Epithelial cell of alveolus of lung (primary cell): Measurements from ENCODE around the gene ZNF614. TPM values are rescaled to one million over a fixed set of nuclear protein-coding genes. Genes with fewer than 3 reads are reported as not detected.

Experiments used
- total RNA-seq: library from RNA; depleted of rRNA; stranded (reverse); fragments of >200 nt; gene quantifications from 2 replicates; pipeline ENCODE4 v1.2.1, GENCODE V29; 2015

The ZNF614 gene
- 7.0 and 10.0 TPM in 2 replicates for total RNA-seq

DNA sequence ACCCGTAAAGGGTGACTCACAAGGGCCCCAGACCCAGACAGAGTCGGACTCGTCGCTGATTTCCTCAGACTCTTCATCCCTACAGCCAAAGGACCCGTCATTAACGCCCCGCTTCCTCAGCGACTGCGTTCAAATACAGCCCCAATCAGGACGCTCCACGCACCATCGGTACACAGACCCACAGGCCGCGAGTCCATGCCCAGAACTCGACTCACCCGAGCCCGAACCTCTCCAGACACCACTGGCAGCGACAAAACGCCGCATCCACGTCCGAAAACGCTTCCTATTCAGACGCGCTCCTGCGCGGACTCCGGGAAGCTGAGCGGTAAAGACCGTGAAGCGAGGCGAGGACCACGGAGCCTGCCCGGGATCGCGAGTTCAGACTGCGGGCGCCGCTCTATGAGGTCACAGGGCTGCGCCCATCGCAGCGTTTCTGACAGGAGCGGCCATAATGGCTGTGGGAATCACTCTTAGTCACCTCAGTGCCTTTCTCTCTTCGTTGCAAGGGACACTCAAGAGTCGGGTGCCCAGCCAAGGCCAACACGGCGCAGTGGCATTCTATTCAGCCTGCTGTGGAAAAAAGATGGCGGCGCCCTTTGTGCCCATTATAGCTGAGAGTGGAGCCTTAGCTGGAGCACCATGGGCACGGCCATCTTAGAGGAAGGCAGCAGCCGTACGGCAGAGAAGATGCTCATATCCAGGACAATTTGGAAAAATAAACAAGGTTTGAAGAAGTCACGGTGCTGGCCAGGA lies at the start of gene ZNF614:
Gene ZNF614, minus strand, starts transcription at position 353 of the 753 bp plus-strand sequence. CDS start 2,634 bp downstream, outside the sequence.

DNA sequence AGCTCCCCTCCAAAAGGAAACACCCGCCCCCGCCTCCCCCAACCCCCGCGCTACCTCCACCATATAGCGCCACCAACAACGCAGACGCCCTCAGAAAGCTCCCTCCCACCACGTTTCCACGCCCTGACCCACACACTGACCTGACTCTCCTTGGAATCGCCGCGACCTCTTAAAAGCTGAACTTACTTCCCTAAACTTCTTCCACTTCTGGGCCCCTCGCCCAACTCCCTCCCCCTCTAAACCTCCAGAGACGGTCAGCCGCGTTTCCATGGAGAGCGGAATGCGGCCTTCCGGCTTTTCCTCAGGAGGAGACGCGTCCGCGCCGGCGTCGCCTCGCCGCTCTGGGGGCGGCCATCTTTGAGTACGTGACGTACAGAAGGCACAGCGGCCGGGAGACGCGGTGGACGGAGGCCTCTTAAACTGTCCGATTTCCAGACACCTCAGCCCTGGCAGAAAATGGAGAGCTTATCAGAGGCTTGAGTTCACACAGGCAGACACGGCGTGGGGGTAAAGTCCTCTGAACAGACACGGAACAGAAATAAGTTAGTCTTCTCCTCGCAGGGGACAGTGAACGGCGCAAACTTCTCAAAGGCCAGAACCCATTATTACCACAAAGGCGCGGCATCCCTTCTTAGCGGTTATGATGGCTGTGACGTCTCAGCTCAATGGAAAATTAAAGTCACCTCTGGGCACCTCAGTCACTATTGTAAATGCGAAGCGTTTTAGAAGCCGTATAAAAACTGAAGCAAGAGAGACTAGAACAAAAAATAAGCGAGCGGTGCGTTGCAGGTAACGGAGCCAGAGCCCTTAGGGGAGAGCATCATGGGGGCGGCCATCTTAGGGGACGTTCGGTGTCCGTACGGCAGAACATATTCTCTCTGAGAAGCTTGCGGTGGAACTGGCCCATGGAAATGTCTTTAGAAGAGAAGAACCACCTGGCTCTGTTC lies 20.6 kb upstream of the ZNF614 start, which contains the start of gene ZNF432:
Gene ZNF432, minus strand, starts transcription at position 284 of the 947 bp plus-strand sequence. CDS start 1,970 bp downstream, outside the sequence.

DNA sequence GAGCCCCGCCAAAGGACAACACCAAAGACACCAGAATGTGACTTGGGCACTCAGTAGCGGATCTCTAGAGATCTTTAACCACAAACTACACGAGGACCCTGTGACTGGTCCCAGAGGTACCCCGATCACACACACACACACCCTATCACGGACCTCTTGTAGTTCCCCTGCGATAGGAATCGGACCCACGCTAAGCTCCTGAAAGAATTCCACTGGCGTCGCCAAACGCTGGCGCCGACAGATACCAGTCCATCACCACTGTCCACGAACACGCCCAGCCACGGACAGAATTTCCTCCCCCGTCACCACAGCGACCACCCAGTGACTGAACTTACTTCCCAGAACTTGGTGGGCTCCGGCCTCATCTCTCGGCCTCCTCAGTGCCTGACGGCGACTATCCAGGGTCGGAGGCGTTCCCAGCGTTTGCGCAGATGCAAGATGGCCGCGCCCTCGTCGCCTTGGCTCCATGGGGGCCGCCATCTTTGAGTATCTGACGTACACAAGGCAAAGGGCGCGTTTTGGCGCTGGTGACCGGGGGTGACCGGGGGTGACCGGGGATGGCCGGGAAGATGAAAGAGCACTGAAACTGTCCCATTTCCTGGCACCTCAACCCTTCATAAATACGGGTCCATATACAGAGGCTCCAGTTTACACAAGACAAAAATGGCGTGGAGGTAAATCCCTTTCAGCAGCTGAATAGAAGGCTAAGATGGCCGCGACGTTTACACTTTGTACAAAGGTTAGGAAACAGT lies 20.2 kb downstream of the ZNF614 start, which contains the start of gene ZNF615:
Gene ZNF615, minus strand, starts transcription at position 406 of the 752 bp plus-strand sequence. CDS start 4,500 bp downstream, outside the sequence.

DNA sequence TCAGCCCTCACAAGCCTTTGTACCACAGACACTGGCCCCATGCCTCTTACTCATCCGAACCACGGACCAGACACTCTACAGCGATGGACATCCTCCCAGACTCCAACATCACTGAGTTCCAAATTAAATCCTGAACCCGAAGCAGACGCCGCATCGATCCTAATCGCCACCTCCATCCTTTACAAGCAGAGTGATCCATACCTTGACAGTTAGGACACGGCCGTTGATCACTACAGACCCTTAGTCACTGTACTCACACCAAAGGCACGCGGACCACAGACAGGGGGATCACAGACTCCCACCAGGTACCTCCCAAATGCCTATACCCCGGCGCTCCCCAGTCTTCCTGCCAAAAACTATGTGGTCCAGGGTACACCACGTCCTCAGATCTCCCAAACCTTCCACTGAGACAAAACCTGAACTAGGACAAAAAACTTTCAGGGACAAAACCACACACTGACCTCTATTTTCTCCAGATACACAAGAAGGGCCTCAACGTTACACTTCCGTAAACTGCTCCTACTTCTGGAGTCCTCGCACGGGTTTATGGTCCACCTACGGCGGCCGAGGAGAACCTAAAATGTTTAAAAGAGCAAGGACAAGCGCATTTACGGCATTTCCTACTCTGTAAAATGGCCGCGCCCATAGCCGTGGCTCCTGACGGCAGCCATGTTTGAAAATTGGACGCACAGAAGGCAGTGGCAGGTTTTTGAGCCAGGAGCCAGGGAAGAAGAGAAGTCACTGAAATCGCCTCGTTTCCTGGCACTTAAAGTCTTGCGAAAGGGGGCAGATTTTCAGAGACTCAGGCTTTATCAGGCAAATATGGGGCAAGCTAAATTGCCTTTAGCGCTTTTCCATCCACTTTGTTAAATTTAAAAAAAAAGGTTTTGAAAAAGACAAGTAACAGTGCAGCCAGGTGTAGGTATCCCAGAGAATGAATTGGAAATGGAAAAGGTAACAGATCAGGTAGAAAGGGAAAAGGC lies 41.6 kb downstream of the ZNF614 start, which contains the start of gene ZNF350:
Gene ZNF350, minus strand, starts transcription at position 532 of the 983 bp plus-strand sequence. CDS start 12,480 bp downstream, outside the sequence.

Other genes with a start within 250 kb of the ZNF614 start
- under 0.01 TPM in 1 of 2 replicates, not detected in the other for gene FPR3, start 233.2 kb downstream of the ZNF614 start, total RNA-seq
- 1.9 and 9.2 TPM in 2 replicates for gene ZNF577, start 140.4 kb downstream of the ZNF614 start, total RNA-seq
- 5.4 and 7.7 TPM in 2 replicates for gene ZNF649, start 123.4 kb downstream of the ZNF614 start, total RNA-seq
- 3.0 and 4.9 TPM in 2 replicates for gene ZNF613, start 100.9 kb downstream of the ZNF614 start, total RNA-seq
- gene ZNF350, start 41.5 kb downstream of the ZNF614 start, total RNA-seq: 4.0 and 11.0 TPM in 2 replicates
- gene ZNF615, start 20.2 kb downstream of the ZNF614 start, total RNA-seq: 2.8 and 12.5 TPM in 2 replicates
- gene ZNF432, start 20.5 kb upstream of the ZNF614 start, total RNA-seq: 3.6 and 10.6 TPM in 2 replicates
- gene ZNF841, start 67.4 kb upstream of the ZNF614 start, total RNA-seq: 4.9 and 9.1 TPM in 2 replicates
- 5.9 and 11.8 TPM in 2 replicates for gene ZNF616, start 111.6 kb upstream of the ZNF614 start, total RNA-seq
- gene ZNF836, start 143.2 kb upstream of the ZNF614 start, total RNA-seq: 2.7 and 6.0 TPM in 2 replicates
- gene PPP2R1A, start 161.7 kb upstream of the ZNF614 start, total RNA-seq: 231 and 295 TPM in 2 replicates
- 5.8 and 9.1 TPM in 2 replicates for gene ZNF766, start 241.2 kb upstream of the ZNF614 start, total RNA-seq